ENCODE measurements around the gene NECTIN2. TPM values are rescaled to one million over a fixed set of nuclear protein-coding genes. Genes with fewer than 3 reads are reported as not detected.
"Not testable (repeated sequence)": the region's sequence is repeated elsewhere in the genome, so short reads cannot be mapped to it uniquely, and the experiment has no call there.

The NECTIN2 gene
- total RNA-seq, 4 donors from 2014 or later = 56.2 to 78.2 (median 67.5) TPM

- Histone ChIP-seq H3K36me3 (peaks cover 8% of the 10 kb centered on the region), H3K27ac (no peak overlapping the region), H3K9me3 (no peaks in the 10 kb centered on the region), H3K27me3 (no peaks in the 10 kb centered on the region), H3K4me1 (peaks cover 40% of the 10 kb centered on the region), H3K4me3 (no peak overlapping the region)
- no peak for DNase-seq (ENCODE audit: low spot score in 2 of 2)
- 48% methylated on average over 3 of the region's 6 CpGs for WGBS
- no peak for TF ChIP-seq POLR2A (IDR thresholded peaks at IDR 0.05)
These were observed 66.8 kb downstream of the NECTIN2 start for GRCh38 chr19:44912854-44913253.

GRCh38 chr19:44913512-44914432 lies 67.7 kb downstream of the NECTIN2 start:
- not testable (repeated sequence) for DNase-seq (ENCODE audit: low spot score in 2 of 2); H3K4me3 ChIP-seq; H3K9me3 ChIP-seq; H3K27me3 ChIP-seq; H3K27ac ChIP-seq; H3K36me3 ChIP-seq
- H3K4me1 ChIP-seq = peaks cover 40% of the 10 kb centered on the region
- 61% methylated on average over 23 of the region's 23 CpGs for WGBS

- not testable (repeated sequence) for H3K27me3 ChIP-seq, H3K36me3 ChIP-seq, H3K9me3 ChIP-seq
- Histone ChIP-seq H3K4me3 (peak within 1 kb of the TSS; percentile 48), H3K27ac (peak within 1 kb of the TSS; percentile 23), H3K4me1 (peaks cover 39% of the 10 kb centered on the region)
- peak; percentile 92 to 93 for DNase-seq (ENCODE audit: low spot score in 2 of 2)
- WGBS = 12% methylated on average over 25 of the region's 28 CpGs
These were observed 68.5 kb downstream of the NECTIN2 start, which contains the start of gene APOC1 for GRCh38 chr19:44914433-44915206. Gene APOC1 (plus strand): TSS chr19:44914608. CDS start chr19:44914892, 284 bp downstream.

- H3K27me3 ChIP-seq = no peaks in the 10 kb centered on the region
- H3K36me3 ChIP-seq = no peaks in the 10 kb centered on the region
- 75% methylated on average over 8 of the region's 8 CpGs for WGBS
- no peak overlapping the region for H3K4me3 ChIP-seq
- H3K4me1 ChIP-seq = peaks cover 29% of the 10 kb centered on the region
- no peak for DNase-seq (ENCODE audit: low spot score in 2 of 2)
- H3K9me3 ChIP-seq = no peaks in the 10 kb centered on the region
- TF ChIP-seq EP300 (IDR thresholded peaks at IDR 0.05) (no peak), POLR2A (IDR thresholded peaks at IDR 0.05) (no peak)
- no peak overlapping the region for H3K27ac ChIP-seq
These were observed 78.2 kb downstream of the NECTIN2 start for GRCh38 chr19:44924243-44924725.

- H3K27me3 ChIP-seq = no peaks in the 10 kb centered on the region
- 58% methylated on average over 8 of the region's 8 CpGs for WGBS
- DNase-seq (ENCODE audit: low spot score in 2 of 2) = peak; percentile 90 to 92
- H3K4me1 ChIP-seq = peaks cover 29% of the 10 kb centered on the region
- no peaks in the 10 kb centered on the region for H3K36me3 ChIP-seq
- no peaks in the 10 kb centered on the region for H3K9me3 ChIP-seq
- peak overlapping the region; percentile 38 for H3K27ac ChIP-seq
- H3K4me3 ChIP-seq = no peak overlapping the region
- TF ChIP-seq POLR2AphosphoS5 (IDR thresholded peaks at IDR 0.05) (peak in 2 of 3 donors; percentile 13 to 48), CTCF (IDR thresholded peaks at IDR 0.05) (no peak), POLR2A (IDR thresholded peaks at IDR 0.05) (no peak), EP300 (IDR thresholded peaks at IDR 0.05) (no peak)
These were observed 79.2 kb downstream of the NECTIN2 start for GRCh38 chr19:44925114-44925891.

GRCh38 chr19:44926245-44927077 lies 80.4 kb downstream of the NECTIN2 start:
- not testable (repeated sequence) for H3K9me3 ChIP-seq; H3K36me3 ChIP-seq; DNase-seq (ENCODE audit: low spot score in 2 of 2); H3K27ac ChIP-seq; H3K27me3 ChIP-seq
- 52% methylated on average over 14 of the region's 19 CpGs for WGBS
- peak overlapping the region; percentile 37 for H3K4me3 ChIP-seq
- H3K4me1 ChIP-seq = peaks cover 29% of the 10 kb centered on the region

- no peak overlapping the region for H3K27ac ChIP-seq
- H3K4me3 ChIP-seq = no peak overlapping the region
- no peak for TF ChIP-seq CTCF (IDR thresholded peaks at IDR 0.05)
- TF ChIP-seq POLR2A (IDR thresholded peaks at IDR 0.05) = no peak
- no peak for TF ChIP-seq EP300 (IDR thresholded peaks at IDR 0.05)
- no peak for TF ChIP-seq POLR2AphosphoS5 (IDR thresholded peaks at IDR 0.05)
- H3K27me3 ChIP-seq = no peaks in the 10 kb centered on the region
- no peaks in the 10 kb centered on the region for H3K36me3 ChIP-seq
- peaks cover 29% of the 10 kb centered on the region for H3K4me1 ChIP-seq
- no peaks in the 10 kb centered on the region for H3K9me3 ChIP-seq
- WGBS = 40% methylated on average over 5 of the region's 5 CpGs
- no peak for DNase-seq (ENCODE audit: low spot score in 2 of 2)
These were observed 81.6 kb downstream of the NECTIN2 start for GRCh38 chr19:44927746-44928145.

Measured in suprapubic skin (tissue), 4 donors.